ENCODE measurements around the gene LIPI. TPM values are rescaled to one million over a fixed set of nuclear protein-coding genes. Genes with fewer than 3 reads are reported as not detected.

The LIPI gene
- total RNA-seq (2022; extraction: Qiagen RNA extraction): not detected in 5 replicates

GRCh38 chr21:14210738-14211137 lies at the start of gene LIPI:
Gene LIPI, minus strand, starts transcription at chr21:14210955. Its CDS starts 110 bp downstream, at chr21:14210845.

GRCh38 chr21:14215971-14216641 lies 5.4 kb upstream of the LIPI start, which contains the start of gene RBM11:
Gene RBM11, plus strand, starts transcription at chr21:14216157. Its CDS starts 30 bp downstream, at chr21:14216187.

Other genes starting within 250 kb of the LIPI start
- not detected in 5 replicates for gene RBM11, start 5.2 kb upstream of the LIPI start, total RNA-seq (2022; extraction: Qiagen RNA extraction)
- 10.8 to 15.9 TPM (median 14.5 TPM) in 5 replicates for gene HSPA13, start 172.2 kb upstream of the LIPI start, total RNA-seq (2022; extraction: Qiagen RNA extraction)